GM12878 (cell line): ENCODE data around the gene SOX6. TPM values are rescaled to one million over a fixed set of nuclear protein-coding genes. Genes with fewer than 3 reads are reported as not detected.

ENCODE experiments used
- ATAC-seq: fragments of 200-7000 bp; cut with Tn5 transposase; 3 replicates; pipeline ENCODE4 v1.9.1; 2020; ENCODE audit warnings: mild to moderate bottlenecking, moderate library complexity
- BruUV-seq: library from RNA; stranded (reverse); fragments of 400-500 nt; replicated peaks from 2 replicates; lab custom pipeline; 2021; lab: Mats Ljungman, UMichigan
- CTCF ChIA-PET: fragments of 300-600 bp; sonication (Branson Sonifier 250); formaldehyde crosslinking; extraction: SDS; loops from one replicate; lab custom pipeline; 2021; ENCODE audit warnings: inconsistent platforms; lab: Yijun Ruan, JAX
- POLR2A ChIA-PET: fragments of 350-600 bp; formaldehyde crosslinking; extraction: SDS; loops from one replicate; lab custom pipeline; 2021; ENCODE audit warnings: inconsistent platforms; lab: Charles Lee
- RAD21 ChIA-PET: fragments of 300-600 bp; sonication (Branson Sonifier 250); formaldehyde crosslinking; loops from one replicate; lab custom pipeline; 2023; ENCODE audit warnings: antibody characterized with exemption; ENCODE audit not compliant: unreplicated experiment; lab: Charles Lee
- SMC1A ChIA-PET: fragments of 300-600 bp; sonication (Branson Sonifier 250); formaldehyde crosslinking; loops from one replicate; lab custom pipeline; 2023; ENCODE audit not compliant: unreplicated experiment, uncharacterized antibody; lab: Charles Lee
- DNase-seq: peaks from one replicate; pipeline ENCODE4 v3.0.0-alpha.2; 2011; ENCODE audit warnings: low read depth, low spot score
- FAIRE-seq: peaks from 3 replicates; lab custom pipeline; 2011; peaks lifted over from hg19 to GRCh38; lab: Jason Lieb, UNC
- H2AFZ ChIP-seq: 2 replicates; pipeline ENCODE4 v1.6.0; 2011; ENCODE audit warnings: low read depth, low read length, control low read depth; ENCODE audit not compliant: control insufficient read depth
- H3K27ac ChIP-seq: 2 replicates; pipeline ENCODE4 v1.5.1; 2011; ENCODE audit warnings: control low read depth; ENCODE audit not compliant: control insufficient read depth, insufficient read depth
- H3K27me3 ChIP-seq, 2 experiments: replicated peaks in 1 of 2; 2 replicates each; pipeline versions ENCODE4 v1.6.0 to v1.6.1; 2011; ENCODE audit warnings: low read length in 1 of 2; ENCODE audit not compliant: control insufficient read depth in 2 of 2, insufficient read depth in 2 of 2
- H3K36me3 ChIP-seq, 2 experiments: 2 replicates each; pipeline ENCODE4 v1.5.1; 2011; ENCODE audit warnings: low read length in 1 of 2; ENCODE audit not compliant: control insufficient read depth in 2 of 2, insufficient read depth in 2 of 2
- H3K4me1 ChIP-seq: 2 replicates; pipeline ENCODE4 v1.6.1; 2011; ENCODE audit warnings: mild to moderate bottlenecking, low read length, moderate library complexity, mixed read lengths; ENCODE audit not compliant: control insufficient read depth, insufficient read depth
- H3K4me2 ChIP-seq: 2 replicates; pipeline ENCODE4 v1.6.0; 2011; ENCODE audit warnings: control low read depth; ENCODE audit not compliant: control insufficient read depth, insufficient read depth
- H3K4me3 ChIP-seq: fragments of 200-600 bp; sonication (generic); 2 replicates; pipeline ENCODE4 v1.5.1; 2016
- H3K79me2 ChIP-seq: 2 replicates; pipeline ENCODE4 v1.6.0; 2011; ENCODE audit warnings: low read length; ENCODE audit not compliant: control insufficient read depth, insufficient read depth
- H3K9ac ChIP-seq: 2 replicates; pipeline ENCODE4 v1.8.0; 2011; ENCODE audit warnings: low read length, control low read depth, mixed read lengths; ENCODE audit not compliant: control insufficient read depth, insufficient read depth
- H3K9me3 ChIP-seq: replicated peaks from 3 replicates; pipeline ENCODE4 v1.5.1; 2011; ENCODE audit warnings: mild to moderate bottlenecking, low read length; ENCODE audit not compliant: control insufficient read depth, insufficient read depth
- H4K20me1 ChIP-seq: 2 replicates; pipeline ENCODE4 v1.6.0; 2011; ENCODE audit not compliant: control insufficient read depth, insufficient read depth
- BCL11A ChIP-seq: IDR thresholded peaks from 2 replicates; pipeline ENCODE4 v1.6.1; 2011; ENCODE audit warnings: low read depth, low read length
- CBX3 ChIP-seq: fragments of 200-600 bp; sonication (generic); IDR thresholded peaks from 2 replicates; pipeline ENCODE4 v1.6.1; 2016; ENCODE audit warnings: low read depth, borderline replicate concordance
- CBX5 ChIP-seq: sonication (generic); IDR thresholded peaks from 2 replicates; pipeline ENCODE4 v1.6.1; 2016; ENCODE audit warnings: low read depth, moderate library complexity, mild to moderate bottlenecking, inconsistent platforms
- CREM ChIP-seq: IDR thresholded peaks from 2 replicates; pipeline ENCODE4 v1.6.1; 2014; ENCODE audit warnings: antibody characterized with exemption, low read depth
- EED ChIP-seq: sonication (generic); IDR thresholded peaks from 2 replicates; pipeline ENCODE4 v1.6.1; 2016; ENCODE audit warnings: antibody characterized with exemption, low read depth
- NR2F1 ChIP-seq: fragments of 450-650 bp; conservative IDR thresholded peaks from 2 replicates; pipeline ENCODE4 v1.6.1; 2017; ENCODE audit warnings: mild to moderate bottlenecking
- RELA ChIP-seq: fragments of 450-650 bp; IDR thresholded peaks from 2 replicates; pipeline ENCODE4 v1.8.0; 2014; ENCODE audit warnings: borderline replicate concordance; ENCODE audit not compliant: partially characterized antibody
- SMC3 ChIP-seq: IDR thresholded peaks from 2 replicates; pipeline ENCODE4 v1.6.1; 2011; ENCODE audit warnings: low read length, improper control_type of control experiment, borderline replicate concordance
- in situ Hi-C: fragments of 300-500 bp; cut with MboI; formaldehyde crosslinking; loops from 9 replicates; pipeline ENCODE4 v1.14.3; 2018; ENCODE audit warnings: mixed read lengths
- intact Hi-C: fragments of 100-400 bp; cut with micrococcal nuclease; formaldehyde crosslinking; loops from one replicate; pipeline ENCODE4 v1.14.2; 2022; ENCODE audit not compliant: unreplicated experiment
- polyA plus RNA-seq, 11 experiments: library from polyadenylated mRNA; depleted of rRNA in 4 of 11; unstranded in 6 of 11; stranded (reverse) in 5 of 11; fragments of >200 nt; fragmentation: Nextera tagmentation in 4 of 11; fragmentation: Illumina TruSeq in 1 of 11; extraction: Ambion mirVana in 4 of 11; extraction: Trizol in 1 of 11; gene quantifications; 1 replicate in 1 of 11; 2 replicates in 10 of 11; pipeline versions ENCODE4 v1.2.1 to v1.2.3, GENCODE V29; 2011 to 2016; ENCODE audit warnings: inconsistent platforms in 2 of 11, missing spikeins in 2 of 11, low read depth in 1 of 11
- total RNA-seq, 4 experiments: library from RNA; depleted of rRNA in 3 of 4; stranded (reverse); fragments of >200 nt in 3 of 4; fragmentation: Illumina TruSeq in 1 of 4; extraction: Trizol in 1 of 4; gene quantifications; 2 replicates each; pipeline versions ENCODE4 v1.2.1 to v1.2.3, GENCODE V29; 2013 to 2021
- TF ChIP-seq, protein P1 (sequence below): fragments of 450-650 bp; IDR thresholded peaks from 2 replicates; pipeline ENCODE4 v1.6.1; 2016; ENCODE audit warnings: mild to moderate bottlenecking
- TF ChIP-seq, protein P2 (sequence below): fragments of 150-350 bp; IDR thresholded peaks from 2 replicates; pipeline ENCODE4 v1.6.1; 2016; ENCODE audit warnings: low read depth, low read length
- TF ChIP-seq, protein P3 (sequence below): fragments of 450-650 bp; IDR thresholded peaks from 2 replicates; pipeline ENCODE4 v1.6.1; 2014; ENCODE audit warnings: mild to moderate bottlenecking
- TF ChIP-seq, protein P4 (sequence below): fragments of 450-650 bp; IDR thresholded peaks from 2 replicates; pipeline ENCODE4 v1.6.1; 2017; ENCODE audit warnings: antibody characterized with exemption, mild to moderate bottlenecking, moderate library complexity

Gene SOX6
- total and polyA plus RNA-seq, 10 of the 15 experiments (the other 5 are each of a cell fraction or from before 2014, with no cell fraction given), result 0.03 to 0.71 (median 0.29) TPM; not detected in 4

DNA sequence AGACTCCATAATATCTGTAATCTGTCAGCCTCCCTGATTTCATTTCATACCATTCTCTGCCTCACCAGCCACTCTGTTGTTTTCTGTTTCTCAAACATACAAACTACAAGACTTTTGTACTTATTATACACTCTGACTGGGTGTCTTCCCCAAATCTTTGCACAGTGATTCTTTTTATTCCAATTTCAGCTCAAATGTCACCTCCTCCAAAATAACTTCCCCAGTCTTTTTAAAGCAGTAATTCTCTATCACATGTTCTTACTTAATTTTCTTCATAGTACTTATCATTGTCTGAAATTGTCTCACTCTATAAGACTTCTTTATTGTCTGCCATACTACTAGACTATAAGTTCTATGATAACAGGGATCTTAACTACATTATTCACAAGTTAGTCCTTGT lies 19.6 kb downstream of the SOX6 start:
- ATAC-seq (no peak), DNase-seq (no peak), FAIRE-seq (no peak)
- Histone ChIP-seq H3K9me3 (no peaks in the 10 kb centered on the region), H3K27ac (no peak overlapping the region), H3K36me3 (no peaks in the 10 kb centered on the region), H3K4me3 (no peak overlapping the region), H3K9ac (no peak overlapping the region), H3K27me3 (no peaks in the 10 kb centered on the region), H2AFZ (no peak overlapping the region), H3K4me2 (no peak overlapping the region), H3K4me1 (no peaks in the 10 kb centered on the region), H4K20me1 (no peaks in the 10 kb centered on the region), H3K79me2 (no peaks in the 10 kb centered on the region)
- ChIA-PET CTCF (no interaction called here), SMC1A (no interaction called here), POLR2A (no interaction called here), RAD21 (no interaction called here)
- intact Hi-C loops (no loop called here), in situ Hi-C loops (no loop called here)
- TF ChIP-seq EED, result no peak
- TF ChIP-seq, protein P1, sequence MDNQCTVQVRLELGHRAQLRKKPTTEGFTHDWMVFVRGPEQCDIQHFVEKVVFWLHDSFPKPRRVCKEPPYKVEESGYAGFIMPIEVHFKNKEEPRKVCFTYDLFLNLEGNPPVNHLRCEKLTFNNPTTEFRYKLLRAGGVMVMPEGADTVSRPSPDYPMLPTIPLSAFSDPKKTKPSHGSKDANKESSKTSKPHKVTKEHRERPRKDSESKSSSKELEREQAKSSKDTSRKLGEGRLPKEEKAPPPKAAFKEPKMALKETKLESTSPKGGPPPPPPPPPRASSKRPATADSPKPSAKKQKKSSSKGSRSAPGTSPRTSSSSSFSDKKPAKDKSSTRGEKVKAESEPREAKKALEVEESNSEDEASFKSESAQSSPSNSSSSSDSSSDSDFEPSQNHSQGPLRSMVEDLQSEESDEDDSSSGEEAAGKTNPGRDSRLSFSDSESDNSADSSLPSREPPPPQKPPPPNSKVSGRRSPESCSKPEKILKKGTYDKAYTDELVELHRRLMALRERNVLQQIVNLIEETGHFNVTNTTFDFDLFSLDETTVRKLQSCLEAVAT, result no peak
- TF ChIP-seq CREM, result no peak
- TF ChIP-seq, protein P2, sequence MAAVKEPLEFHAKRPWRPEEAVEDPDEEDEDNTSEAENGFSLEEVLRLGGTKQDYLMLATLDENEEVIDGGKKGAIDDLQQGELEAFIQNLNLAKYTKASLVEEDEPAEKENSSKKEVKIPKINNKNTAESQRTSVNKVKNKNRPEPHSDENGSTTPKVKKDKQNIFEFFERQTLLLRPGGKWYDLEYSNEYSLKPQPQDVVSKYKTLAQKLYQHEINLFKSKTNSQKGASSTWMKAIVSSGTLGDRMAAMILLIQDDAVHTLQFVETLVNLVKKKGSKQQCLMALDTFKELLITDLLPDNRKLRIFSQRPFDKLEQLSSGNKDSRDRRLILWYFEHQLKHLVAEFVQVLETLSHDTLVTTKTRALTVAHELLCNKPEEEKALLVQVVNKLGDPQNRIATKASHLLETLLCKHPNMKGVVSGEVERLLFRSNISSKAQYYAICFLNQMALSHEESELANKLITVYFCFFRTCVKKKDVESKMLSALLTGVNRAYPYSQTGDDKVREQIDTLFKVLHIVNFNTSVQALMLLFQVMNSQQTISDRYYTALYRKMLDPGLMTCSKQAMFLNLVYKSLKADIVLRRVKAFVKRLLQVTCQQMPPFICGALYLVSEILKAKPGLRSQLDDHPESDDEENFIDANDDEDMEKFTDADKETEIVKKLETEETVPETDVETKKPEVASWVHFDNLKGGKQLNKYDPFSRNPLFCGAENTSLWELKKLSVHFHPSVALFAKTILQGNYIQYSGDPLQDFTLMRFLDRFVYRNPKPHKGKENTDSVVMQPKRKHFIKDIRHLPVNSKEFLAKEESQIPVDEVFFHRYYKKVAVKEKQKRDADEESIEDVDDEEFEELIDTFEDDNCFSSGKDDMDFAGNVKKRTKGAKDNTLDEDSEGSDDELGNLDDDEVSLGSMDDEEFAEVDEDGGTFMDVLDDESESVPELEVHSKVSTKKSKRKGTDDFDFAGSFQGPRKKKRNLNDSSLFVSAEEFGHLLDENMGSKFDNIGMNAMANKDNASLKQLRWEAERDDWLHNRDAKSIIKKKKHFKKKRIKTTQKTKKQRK, result no peak
- TF ChIP-seq CBX5, result no peak
- TF ChIP-seq BCL11A, result no peak
- TF ChIP-seq SMC3, result no peak
- no peak for TF ChIP-seq CBX3
- no peak for TF ChIP-seq RELA
- TF ChIP-seq, protein P3, sequence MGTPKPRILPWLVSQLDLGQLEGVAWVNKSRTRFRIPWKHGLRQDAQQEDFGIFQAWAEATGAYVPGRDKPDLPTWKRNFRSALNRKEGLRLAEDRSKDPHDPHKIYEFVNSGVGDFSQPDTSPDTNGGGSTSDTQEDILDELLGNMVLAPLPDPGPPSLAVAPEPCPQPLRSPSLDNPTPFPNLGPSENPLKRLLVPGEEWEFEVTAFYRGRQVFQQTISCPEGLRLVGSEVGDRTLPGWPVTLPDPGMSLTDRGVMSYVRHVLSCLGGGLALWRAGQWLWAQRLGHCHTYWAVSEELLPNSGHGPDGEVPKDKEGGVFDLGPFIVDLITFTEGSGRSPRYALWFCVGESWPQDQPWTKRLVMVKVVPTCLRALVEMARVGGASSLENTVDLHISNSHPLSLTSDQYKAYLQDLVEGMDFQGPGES, result no peak
- no peak for TF ChIP-seq NR2F1
- TF ChIP-seq, protein P4, sequence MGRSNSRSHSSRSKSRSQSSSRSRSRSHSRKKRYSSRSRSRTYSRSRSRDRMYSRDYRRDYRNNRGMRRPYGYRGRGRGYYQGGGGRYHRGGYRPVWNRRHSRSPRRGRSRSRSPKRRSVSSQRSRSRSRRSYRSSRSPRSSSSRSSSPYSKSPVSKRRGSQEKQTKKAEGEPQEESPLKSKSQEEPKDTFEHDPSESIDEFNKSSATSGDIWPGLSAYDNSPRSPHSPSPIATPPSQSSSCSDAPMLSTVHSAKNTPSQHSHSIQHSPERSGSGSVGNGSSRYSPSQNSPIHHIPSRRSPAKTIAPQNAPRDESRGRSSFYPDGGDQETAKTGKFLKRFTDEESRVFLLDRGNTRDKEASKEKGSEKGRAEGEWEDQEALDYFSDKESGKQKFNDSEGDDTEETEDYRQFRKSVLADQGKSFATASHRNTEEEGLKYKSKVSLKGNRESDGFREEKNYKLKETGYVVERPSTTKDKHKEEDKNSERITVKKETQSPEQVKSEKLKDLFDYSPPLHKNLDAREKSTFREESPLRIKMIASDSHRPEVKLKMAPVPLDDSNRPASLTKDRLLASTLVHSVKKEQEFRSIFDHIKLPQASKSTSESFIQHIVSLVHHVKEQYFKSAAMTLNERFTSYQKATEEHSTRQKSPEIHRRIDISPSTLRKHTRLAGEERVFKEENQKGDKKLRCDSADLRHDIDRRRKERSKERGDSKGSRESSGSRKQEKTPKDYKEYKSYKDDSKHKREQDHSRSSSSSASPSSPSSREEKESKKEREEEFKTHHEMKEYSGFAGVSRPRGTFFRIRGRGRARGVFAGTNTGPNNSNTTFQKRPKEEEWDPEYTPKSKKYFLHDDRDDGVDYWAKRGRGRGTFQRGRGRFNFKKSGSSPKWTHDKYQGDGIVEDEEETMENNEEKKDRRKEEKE, result no peak
- no TSS peak for BruUV-seq
